Measurements from ENCODE around the gene TNS3.

DNA sequence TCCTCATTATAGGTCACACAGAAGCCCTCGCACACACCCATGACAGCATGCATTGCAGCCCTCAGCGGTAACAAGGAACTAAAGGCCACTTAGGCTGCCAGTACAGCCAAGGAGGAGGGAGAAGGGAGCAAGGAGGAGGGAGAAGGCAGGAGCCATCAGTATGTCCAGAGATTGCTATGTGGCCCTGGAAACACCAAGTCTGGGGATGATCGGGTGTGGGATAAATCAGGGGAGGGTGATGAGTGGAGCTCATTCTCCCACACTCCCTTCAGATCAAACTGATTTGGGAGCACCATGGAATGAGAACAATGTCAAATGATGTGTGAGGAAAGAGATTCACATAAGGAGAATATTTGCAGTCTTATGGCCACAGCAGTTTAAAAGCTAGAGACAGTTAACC is 350.9 kb downstream of the TNS3 start:
- TF ChIP-seq FOXM1 (IDR thresholded peaks at IDR 0.05; ENCODE audit: low read depth), result no peak
- TF ChIP-seq, protein P1, sequence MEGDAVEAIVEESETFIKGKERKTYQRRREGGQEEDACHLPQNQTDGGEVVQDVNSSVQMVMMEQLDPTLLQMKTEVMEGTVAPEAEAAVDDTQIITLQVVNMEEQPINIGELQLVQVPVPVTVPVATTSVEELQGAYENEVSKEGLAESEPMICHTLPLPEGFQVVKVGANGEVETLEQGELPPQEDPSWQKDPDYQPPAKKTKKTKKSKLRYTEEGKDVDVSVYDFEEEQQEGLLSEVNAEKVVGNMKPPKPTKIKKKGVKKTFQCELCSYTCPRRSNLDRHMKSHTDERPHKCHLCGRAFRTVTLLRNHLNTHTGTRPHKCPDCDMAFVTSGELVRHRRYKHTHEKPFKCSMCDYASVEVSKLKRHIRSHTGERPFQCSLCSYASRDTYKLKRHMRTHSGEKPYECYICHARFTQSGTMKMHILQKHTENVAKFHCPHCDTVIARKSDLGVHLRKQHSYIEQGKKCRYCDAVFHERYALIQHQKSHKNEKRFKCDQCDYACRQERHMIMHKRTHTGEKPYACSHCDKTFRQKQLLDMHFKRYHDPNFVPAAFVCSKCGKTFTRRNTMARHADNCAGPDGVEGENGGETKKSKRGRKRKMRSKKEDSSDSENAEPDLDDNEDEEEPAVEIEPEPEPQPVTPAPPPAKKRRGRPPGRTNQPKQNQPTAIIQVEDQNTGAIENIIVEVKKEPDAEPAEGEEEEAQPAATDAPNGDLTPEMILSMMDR (IDR thresholded peaks at IDR 0.05), result no peak
- TF ChIP-seq, protein P2, sequence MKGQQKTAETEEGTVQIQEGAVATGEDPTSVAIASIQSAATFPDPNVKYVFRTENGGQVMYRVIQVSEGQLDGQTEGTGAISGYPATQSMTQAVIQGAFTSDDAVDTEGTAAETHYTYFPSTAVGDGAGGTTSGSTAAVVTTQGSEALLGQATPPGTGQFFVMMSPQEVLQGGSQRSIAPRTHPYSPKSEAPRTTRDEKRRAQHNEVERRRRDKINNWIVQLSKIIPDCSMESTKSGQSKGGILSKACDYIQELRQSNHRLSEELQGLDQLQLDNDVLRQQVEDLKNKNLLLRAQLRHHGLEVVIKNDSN (IDR thresholded peaks at IDR 0.05; ENCODE audit: borderline replicate concordance, low read depth), result no peak
- TF ChIP-seq MXI1 (IDR thresholded peaks at IDR 0.05; ENCODE audit: low read depth, low read length), result no peak
- no peak for TF ChIP-seq NRF1 (IDR thresholded peaks at IDR 0.05; ENCODE audit: low read depth, low read length)

All from SK-N-SH (cell line).